ENCODE data around the gene SMYD3. TPM values are rescaled to one million over a fixed set of nuclear protein-coding genes. Genes with fewer than 3 reads are reported as not detected.

Gene SMYD3
- total and polyA plus RNA-seq, 10 of the 15 experiments (the other 5 are each of a cell fraction or from before 2014, with no cell fraction given): 18.3 to 54.0 (median 24.8) TPM

DNA sequence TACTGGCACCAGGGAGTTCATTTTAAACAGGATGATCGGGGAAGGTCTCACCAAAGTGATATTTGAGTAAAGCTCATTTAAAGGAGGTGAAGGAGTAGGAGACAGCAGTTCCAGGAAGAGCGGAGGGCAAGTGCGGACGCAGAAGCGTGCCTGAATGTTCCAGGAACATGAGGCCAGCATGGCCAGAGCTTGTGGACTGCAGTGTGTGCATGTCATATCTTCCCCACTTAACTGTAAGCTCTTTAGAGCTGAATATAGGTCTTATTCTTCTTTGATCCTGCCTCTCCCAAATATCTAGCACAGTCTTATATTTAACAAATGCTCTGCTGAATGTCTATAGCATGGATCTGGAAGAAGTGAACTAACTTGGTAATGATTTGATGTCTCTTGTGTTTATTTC lies 639.3 kb downstream of the SMYD3 start:
- H3K79me2 ChIP-seq (ENCODE audit: control insufficient read depth, insufficient read depth, low read length): no peaks in the 10 kb centered on the region
- no peak overlapping the region for H3K4me2 ChIP-seq (ENCODE audit: control insufficient read depth, insufficient read depth)
- TF ChIP-seq SUZ12 (IDR thresholded peaks at IDR 0.05; ENCODE audit: unreplicated experiment) (no peak), TBL1XR1 (IDR thresholded peaks at IDR 0.05; ENCODE audit: low read depth, low read length) (no peak), POLR2AphosphoS2 (IDR thresholded peaks at IDR 0.05; ENCODE audit: low read depth, low read length) (no peak), YY1 (IDR thresholded peaks at IDR 0.05; ENCODE audit: low read depth, low read length) (no peak)
- TF ChIP-seq, protein P1, sequence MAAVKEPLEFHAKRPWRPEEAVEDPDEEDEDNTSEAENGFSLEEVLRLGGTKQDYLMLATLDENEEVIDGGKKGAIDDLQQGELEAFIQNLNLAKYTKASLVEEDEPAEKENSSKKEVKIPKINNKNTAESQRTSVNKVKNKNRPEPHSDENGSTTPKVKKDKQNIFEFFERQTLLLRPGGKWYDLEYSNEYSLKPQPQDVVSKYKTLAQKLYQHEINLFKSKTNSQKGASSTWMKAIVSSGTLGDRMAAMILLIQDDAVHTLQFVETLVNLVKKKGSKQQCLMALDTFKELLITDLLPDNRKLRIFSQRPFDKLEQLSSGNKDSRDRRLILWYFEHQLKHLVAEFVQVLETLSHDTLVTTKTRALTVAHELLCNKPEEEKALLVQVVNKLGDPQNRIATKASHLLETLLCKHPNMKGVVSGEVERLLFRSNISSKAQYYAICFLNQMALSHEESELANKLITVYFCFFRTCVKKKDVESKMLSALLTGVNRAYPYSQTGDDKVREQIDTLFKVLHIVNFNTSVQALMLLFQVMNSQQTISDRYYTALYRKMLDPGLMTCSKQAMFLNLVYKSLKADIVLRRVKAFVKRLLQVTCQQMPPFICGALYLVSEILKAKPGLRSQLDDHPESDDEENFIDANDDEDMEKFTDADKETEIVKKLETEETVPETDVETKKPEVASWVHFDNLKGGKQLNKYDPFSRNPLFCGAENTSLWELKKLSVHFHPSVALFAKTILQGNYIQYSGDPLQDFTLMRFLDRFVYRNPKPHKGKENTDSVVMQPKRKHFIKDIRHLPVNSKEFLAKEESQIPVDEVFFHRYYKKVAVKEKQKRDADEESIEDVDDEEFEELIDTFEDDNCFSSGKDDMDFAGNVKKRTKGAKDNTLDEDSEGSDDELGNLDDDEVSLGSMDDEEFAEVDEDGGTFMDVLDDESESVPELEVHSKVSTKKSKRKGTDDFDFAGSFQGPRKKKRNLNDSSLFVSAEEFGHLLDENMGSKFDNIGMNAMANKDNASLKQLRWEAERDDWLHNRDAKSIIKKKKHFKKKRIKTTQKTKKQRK (IDR thresholded peaks at IDR 0.05; ENCODE audit: low read depth, low read length): no peak
- ChIA-PET CTCF (no interaction called here), RAD21 (ENCODE audit: unreplicated experiment) (interaction anchor here (1.2 kb wide), 1 partner anchor 21 kb away, joined by 3 read pairs; no protein-coding TSS in a partner anchor), POLR2A (interaction anchor here (1.7 kb wide), 1 partner anchor 9 kb away, joined by 4 read pairs; no protein-coding TSS in a partner anchor), SMC1A (ENCODE audit: uncharacterized antibody, unreplicated experiment) (interaction anchor here (2.1 kb wide), 1 partner anchor 9 kb away, joined by 6 read pairs; no protein-coding TSS in a partner anchor)
- no peak overlapping the region for H3K27ac ChIP-seq (ENCODE audit: control insufficient read depth, insufficient read depth)
- no peaks in the 10 kb centered on the region for H4K20me1 ChIP-seq (ENCODE audit: control insufficient read depth, insufficient read depth)
- no peak overlapping the region for H3K9ac ChIP-seq (ENCODE audit: control insufficient read depth, insufficient read depth, low read length)
- H3K4me3 ChIP-seq: no peak overlapping the region
- no peaks in the 10 kb centered on the region for H3K9me3 ChIP-seq (replicated peaks; ENCODE audit: control insufficient read depth, insufficient read depth, low read length)
- DNase-seq (ENCODE audit: low read depth, low spot score) (no peak), ATAC-seq (no peak), FAIRE-seq (no peak)
- no peak overlapping the region for H2AFZ ChIP-seq (ENCODE audit: control insufficient read depth, low read depth, low read length)
- in situ Hi-C loops (cut with MboI) (no loop called here), intact Hi-C loops (cut with micrococcal nuclease; ENCODE audit: unreplicated experiment) (no loop called here)
- H3K4me1 ChIP-seq (ENCODE audit: control insufficient read depth, insufficient read depth, low read length): no peaks in the 10 kb centered on the region
- no peaks in the 10 kb centered on the region for H3K27me3 ChIP-seq (replicated peaks in 1 of 2; ENCODE audit: control insufficient read depth in 2 of 2, insufficient read depth in 2 of 2, low read length in 1 of 2)
- BruUV-seq (replicated peaks): no TSS peak
- 57% methylated on average over 5 of the region's 5 CpGs for WGBS (ENCODE audit: insufficient coverage, insufficient replicate concordance, low lambda C conversion rate, missing lambda C conversion rate)
- no peaks in the 10 kb centered on the region for H3K36me3 ChIP-seq (ENCODE audit: control insufficient read depth in 2 of 2, insufficient read depth in 2 of 2, low read length in 1 of 2)
